Sigmoid colon (tissue), 3 donors: ENCODE measurements around the gene CCS.

ENCODE experiments used
- CTCF ChIP-seq, 4 experiments: fragments of 450-650 bp in 3 of 4; fragments of 200-600 bp in 1 of 4; IDR thresholded peaks; one replicate each; pipeline ENCODE4 v1.5.1; 2016 to 2019; ENCODE audit warnings: antibody characterized with exemption in 4 of 4, mild to moderate bottlenecking in 3 of 4, moderate library complexity in 2 of 4
- POLR2A ChIP-seq, 2 donors: fragments of 450-650 bp; IDR thresholded peaks; one replicate each; pipeline ENCODE4 v1.6.1; 2016; ENCODE audit warnings: antibody characterized with exemption in 2 of 2, mild to moderate bottlenecking in 2 of 2, moderate library complexity in 2 of 2

DNA sequence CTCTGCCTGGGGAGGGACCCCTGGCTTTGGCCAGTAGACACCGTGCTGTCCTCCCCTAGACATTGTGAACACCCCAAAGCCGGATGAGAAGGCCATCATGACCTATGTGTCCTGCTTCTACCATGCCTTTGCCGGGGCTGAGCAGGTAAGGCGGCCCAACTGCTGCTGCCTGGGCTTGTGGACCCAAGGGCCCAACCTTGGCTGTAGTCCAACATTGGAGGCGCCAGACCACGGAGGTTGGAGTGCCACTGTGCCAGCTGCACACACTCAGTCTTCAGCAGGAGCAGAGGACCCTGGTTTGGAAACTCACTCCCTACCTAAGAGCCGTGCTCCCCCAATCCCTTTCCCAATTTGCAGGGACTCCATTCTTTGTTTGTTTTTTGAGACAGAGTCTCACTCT lies 36.9 kb upstream of the CCS start:
- TF ChIP-seq CTCF (IDR thresholded peaks at IDR 0.05) (no peak), POLR2A (IDR thresholded peaks at IDR 0.05) (no peak)
